GM18508 (cell line): ENCODE measurements around the gene IGF2R.

Source experiments
- ATAC-seq: cut with Tn5 transposase; IDR thresholded peaks from one replicate; pipeline ENCODE4 v1.9.1; 2021; ENCODE audit warnings: moderate number of reproducible peaks; ENCODE audit not compliant: insufficient read depth, unreplicated experiment

Gene IGF2R

DNA sequence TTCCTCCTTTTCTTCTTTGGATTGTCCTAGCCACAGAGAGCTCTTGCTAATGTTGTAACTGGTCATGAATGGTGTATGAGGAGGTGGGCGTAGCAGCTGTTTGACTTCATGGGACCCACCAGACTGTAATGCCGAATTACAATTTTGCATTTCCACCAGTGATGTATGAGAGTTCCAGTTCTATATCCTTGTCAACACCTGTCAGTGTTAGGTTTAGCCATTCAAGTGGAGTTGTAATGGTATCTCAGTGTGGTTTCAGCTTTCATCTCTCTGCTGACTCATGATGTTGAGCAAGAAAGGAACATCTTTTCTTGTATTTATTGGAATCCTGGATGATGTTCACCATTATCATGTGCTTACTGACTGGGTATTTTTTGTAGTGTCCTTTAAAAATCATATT lies 5.1 kb downstream of the IGF2R start:
- ATAC-seq: peak; percentile 30

DNA sequence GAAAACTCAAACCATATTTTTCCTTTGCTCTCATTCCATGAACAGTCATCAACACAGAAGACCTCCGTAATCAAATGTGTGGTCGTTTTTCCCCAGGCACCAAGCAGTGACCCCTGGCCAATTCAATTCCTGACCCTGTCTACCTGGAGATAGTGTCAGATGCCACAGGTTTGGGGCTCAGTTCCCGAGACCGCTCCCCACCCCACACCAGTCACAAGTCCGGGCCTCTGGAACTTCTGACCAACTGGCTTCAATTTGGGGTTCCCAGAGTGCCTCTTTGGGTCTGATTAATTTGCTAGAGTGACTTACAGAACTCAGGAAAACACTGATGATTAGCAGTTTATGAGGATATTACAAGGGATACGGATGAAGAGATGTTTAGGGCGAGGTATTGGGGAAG lies 6.0 kb downstream of the IGF2R start:
- no peak for ATAC-seq

DNA sequence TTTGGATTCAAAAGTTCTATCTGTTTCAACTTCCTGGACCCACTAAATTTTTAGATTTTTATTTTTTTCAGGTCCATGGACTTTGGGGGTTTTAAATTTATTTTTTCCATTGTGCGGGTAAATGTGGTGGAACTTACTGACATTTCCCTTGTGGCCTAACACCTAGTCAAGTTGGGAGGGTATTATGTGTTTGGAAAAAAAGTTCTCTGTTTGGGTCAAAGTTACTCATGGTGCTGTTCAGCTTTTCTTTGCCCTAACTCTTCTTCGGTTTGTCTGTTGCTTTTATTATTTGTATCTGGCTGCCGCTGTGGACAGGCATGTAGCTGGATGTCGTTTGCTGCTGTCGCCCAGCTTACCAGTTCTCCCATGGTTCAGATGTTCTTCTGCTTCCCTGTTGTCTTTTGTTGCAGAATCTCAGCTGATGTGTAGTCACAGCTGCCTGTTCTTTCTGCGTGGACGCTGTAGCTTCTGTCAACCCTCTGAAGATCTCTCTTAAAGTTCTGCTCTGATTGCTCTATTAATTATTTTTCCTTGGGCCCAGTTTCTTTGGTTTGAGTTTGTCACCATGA lies 7.9 kb downstream of the IGF2R start:
- no peak for ATAC-seq

DNA sequence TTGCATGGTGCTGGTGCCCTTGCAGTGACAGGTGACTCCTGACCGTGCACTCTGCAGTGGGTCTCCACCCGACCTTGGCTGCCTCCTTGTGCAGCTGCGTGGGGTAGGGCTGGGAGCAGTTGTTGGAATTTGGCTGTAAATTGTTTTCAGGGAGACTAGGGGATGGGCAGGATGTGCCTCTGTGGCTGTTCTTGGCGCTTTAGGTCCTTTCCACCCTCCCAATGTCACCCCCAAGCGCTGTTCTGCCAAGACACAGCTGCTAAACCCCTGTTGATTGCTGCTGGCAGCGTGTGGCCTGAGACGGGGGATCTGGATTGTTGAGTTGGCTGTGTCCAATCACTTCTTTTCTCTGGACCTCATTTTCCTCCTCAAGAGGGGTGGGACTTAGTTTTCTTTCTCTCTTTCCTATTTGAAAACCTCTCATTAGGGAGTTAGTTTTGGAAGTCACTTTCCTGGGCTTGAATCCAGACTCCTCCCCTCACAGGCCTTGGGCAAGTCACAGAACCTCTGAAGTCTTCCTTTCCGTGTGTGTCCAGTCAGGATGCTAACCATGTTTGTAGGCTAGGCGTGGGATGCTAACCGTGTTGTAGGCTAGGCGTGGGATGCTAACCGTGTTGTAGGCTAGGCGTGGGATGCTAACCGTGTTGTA lies 8.5 kb downstream of the IGF2R start:
- ATAC-seq: no peak

DNA sequence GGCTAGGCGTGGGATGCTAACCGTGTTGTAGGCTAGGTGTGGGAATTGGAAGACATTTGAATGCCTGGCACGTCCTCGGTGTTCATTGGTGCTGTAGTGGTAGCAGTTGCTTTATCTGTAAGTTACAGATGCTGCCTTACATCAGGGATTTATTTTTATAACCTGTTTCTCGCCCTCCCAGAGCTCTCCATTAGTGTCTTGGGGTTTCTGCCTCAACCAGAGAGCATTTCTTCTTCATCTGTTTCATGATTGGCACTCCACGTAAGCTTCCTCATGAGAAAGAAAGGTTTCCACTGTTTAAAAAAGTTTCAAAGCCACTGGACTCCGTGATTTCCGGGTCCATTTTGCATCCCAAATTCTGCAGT lies 9.0 kb downstream of the IGF2R start:
- no peak for ATAC-seq

DNA sequence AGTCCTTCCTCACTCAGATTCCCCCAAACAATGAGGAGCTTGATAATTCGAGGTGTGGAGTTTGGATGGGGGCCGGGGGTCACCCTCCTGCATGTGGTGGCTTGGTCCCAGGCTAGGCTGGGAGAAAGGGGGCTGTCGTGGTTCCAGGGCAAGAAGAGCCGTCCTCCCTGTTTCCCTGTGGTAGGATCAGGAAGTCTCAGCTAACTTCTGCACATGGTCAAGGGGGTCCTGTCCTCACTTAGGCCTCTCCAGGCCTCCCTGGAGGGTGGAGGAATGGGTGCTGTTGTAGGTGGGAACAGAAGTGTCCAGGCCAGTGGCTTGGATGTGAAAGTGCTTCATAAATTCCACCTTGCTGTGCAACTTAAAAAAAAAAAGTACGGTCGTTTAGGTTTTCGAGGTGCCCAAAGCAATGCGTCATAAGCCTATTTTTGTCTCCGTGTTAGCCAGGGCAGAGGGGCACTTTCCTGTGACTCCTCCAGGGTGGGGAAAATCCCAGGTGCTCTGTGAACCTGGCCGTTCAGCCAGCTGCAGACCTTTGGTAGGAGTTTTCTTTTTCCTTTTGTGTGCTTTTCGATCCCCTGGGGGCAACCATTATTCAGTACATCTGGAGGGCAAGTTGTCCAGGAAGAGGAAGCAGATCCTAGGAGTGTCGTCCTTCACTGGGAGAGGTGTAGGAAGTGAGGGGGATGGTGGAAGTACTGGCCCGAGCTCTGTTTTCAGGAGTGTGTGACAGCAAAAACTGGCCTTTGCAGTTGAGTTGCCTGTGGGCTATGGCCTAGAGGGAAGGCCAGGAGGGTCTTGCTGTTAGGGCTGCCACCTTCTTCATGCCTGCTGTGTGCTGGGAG lies 9.6 kb downstream of the IGF2R start:
- no peak for ATAC-seq

DNA sequence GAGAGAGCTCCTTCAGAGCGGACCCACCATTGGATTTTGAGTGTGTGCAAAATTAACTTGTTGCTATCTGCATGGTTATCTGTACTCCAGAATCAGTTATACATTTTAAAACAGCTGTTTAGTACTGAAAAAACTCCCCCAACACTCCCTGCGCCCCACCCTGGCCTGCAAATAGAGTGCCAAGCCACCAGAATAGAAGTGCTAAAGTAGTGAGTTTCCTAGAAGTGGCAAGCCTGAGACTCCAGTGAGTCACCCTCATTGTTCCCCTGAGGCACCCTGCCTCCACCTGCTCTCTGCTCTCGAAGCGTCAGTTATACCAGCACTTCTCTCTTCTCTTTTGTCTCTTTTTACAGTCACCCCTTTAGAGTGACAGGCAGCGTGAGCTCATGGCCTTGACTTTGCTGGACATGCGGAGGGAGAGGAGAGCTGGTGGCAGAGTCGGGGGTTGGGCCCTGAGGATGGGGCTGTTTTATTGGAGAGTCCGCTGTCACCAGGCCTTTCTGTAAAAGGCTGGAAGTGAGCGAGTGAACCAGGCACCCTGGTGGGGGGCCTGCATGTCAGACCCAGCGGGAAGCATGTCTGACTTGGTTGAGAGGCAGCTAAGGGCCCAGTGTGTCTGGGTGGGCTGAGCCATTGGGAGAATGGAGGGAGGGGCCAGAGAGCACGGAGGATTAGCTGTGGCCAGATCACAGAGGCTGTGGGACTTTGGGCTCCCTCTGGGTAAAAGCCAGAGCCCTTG lies 10.4 kb downstream of the IGF2R start:
- peak; percentile 44 for ATAC-seq

DNA sequence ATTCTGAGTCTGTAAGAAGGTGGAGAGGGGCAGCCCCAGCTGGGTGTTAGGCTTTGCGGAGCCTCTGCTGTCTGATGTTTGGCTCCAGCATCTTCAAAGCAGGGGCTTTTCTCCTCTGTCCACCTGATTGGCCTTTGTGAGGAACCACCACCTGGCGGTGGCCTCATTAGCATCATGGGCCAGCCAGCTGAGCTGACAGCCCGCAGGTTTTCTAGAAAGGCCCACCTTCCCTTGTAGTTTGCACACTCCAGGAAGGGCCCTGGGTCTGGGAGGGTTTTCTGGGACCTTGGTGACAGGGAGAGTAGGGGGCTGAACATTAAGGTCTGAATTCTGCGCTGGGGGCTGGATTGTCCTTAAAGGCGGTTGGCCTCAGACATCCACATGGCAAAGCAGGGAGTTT lies 11.6 kb downstream of the IGF2R start:
- ATAC-seq: no peak

DNA sequence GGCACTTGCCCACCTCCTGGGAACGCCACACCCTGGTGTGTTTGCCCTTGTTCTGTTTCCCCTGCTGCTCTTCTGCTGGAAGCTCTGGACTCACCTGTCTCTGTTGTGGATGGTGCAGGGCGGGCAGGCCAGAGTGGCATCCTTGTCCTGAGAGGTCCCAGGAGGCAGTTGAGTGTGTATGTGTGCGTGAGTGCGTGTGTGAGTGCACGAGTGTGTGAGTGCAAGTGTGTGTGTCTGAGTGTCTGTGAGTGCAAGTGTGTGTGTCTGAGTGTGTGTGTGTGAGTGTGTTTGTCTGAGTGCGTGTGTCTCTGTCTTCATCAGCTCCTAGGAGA lies 12.2 kb downstream of the IGF2R start:
- no peak for ATAC-seq

DNA sequence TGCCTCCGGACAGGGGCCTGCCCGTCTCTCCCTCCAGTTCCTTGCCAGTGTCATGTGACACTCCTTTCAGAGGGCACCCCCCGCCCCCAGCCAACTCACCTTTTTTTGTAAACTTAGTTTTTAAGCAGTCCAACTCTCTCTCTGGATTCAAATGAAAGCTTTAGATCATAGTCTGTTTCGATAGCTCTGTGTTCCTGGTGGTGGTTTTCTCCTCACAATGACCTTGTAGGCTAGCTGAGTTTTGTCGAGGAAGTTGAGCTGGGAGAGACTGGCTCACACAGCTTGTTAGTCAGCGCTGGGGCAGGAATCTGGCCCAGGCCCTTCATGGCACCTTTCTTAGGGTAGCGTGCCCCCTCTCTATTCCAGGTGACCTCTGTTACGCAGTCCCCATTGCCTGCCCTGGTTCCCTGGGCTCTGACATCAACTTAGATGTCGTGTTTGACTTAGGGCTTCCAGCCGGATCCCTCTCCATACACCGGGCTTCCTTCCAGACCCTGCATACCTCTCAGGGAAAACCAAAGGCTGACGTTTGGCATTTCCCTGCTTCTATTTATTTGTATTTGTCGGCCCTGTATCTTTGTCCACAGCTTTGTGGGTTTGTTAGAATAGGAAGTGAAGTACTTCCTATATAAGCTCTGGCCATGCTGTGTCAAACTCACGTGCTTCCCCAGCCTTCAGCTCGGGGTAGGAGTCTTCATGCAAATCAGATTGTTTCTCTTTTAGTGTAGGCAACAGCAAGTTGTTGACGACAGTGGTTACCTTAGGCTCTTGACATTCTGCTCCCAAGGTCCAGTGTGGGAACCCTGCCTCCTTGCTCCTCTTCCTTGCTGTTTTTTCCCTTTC lies 12.7 kb downstream of the IGF2R start:
- peak; percentile 53 for ATAC-seq

DNA sequence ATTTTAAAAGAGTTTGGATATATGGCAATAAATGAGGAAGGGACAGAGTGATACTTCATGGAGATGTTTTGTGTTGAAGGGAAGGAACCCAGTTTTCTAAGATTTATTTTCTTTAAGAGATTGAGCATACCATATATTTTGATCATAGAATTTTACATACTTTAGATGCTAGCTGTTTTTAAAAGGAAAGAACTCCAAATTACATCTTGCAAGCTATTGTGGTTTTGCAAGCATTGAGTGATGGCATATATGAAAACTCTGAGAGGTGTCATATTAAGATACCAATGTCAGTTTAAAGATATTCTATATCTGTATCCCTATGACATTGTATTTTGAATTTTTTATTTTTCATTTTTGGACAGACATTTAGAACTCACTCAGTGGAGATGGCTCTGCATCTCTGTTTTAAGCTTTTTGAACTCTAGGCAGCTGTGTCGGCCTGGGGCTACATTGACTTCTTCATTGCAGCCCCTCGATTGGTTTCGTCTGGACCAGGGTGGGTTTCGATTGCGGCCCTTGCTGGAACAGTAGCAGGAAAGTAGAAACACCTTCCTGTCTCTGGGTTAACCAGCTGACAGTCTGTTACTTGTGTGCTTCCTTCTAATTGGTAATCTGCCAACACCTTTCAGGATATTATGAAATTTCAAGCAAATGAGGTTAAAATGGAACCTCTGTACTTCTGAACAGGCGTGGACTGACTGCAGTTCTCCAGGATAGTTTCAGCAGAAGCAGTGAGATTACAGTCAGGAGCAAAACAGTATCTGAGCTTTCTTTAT lies 14.0 kb downstream of the IGF2R start:
- no peak for ATAC-seq

DNA sequence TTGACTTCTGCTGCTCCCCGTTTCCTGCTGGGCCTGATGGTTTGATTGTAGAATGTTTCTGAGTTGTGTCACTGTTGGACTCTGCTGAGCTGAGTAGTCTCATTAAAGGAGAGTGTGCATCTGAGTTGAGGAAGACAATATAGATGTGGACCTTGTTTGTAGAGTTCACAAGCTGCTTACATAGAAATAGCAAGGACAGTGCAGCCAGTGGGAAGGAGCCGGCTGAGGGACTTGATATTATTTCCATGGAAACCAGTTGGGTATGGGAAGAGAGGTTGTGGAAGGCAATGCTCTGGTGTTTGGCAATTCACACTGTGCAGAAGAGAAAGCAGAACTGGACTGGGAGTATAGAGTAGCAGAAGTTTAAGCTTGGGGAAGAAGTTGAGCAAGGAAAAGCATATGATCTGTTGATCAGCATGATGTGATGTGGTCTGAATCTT lies 14.8 kb downstream of the IGF2R start:
- ATAC-seq: no peak

DNA sequence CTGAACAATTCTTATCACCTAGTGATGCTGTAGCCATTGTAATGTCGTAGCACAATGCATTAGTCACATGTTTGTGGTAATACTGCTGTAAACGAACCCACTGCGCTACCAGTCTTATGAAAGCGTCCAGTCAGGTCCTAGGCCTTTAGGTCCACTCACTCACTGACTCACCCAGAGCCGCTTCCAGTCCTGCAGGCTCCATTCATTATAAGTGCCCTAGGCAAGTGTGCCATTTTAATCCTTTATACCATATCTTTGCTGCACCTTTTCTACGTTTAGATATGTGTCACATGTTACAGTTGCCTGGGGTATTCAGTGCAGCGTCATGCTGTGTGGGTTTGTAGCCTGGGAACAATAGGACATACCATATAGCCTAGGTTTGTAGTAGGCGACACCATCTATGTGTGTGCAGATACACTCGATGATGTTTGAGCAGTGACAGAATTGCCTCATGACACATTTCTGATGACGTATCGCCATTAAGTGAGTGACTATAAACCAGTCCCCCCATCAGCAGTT lies 15.4 kb downstream of the IGF2R start:
- ATAC-seq: no peak

DNA sequence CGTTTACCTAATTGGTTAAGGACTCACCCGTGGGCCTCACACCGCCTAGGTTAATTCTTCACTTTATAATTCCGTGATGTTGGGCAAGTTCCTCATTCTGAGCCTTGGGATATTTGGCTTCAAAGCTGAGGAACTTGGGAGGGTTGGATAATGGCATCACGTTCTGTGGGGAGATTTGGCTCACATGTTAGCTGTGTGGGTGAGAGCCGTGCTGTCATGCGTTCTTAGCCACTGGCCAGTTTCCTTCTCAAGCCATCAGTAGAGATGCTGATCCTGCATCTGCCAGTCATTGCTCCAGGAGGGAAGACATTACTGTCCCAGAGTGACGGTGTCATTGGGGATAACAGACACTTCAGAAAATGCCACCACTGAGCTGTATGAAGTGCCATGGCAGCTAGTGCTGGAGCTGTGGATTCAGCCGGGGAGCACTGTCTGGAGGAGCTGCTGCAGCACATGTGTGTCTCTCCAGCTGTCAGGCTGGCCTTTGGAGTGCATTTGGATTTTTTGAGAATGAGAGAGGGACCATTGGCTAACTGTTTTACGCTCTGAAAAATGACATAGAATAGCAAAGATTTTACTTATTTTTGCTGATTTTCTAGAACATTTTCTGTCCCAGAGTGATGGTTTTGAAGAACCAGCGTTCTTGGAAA lies 16.5 kb downstream of the IGF2R start:
- no peak for ATAC-seq

DNA sequence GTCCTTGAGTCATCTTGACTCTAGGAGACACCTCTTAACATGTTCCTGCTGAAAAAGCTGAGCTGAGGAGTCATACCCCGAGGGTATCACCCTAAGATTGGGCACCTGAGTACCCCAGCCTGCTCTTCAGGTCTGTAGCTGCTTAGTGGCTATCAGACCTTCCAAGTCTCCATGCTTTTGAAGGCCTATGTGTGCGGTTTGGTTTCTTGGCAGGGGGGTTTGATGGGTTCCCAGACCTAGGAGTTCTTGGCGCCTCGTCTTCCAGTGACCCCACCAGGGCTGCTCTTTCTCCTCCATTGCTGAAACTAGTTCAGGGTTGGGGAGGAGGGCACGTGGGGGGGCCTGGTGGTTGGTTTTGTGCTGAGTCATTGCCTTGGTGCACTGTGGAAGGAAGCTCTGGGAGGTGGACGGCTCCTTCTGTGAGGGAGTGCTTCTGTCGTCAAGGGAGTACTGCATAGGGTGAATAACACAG lies 20.1 kb downstream of the IGF2R start:
- no peak for ATAC-seq

DNA sequence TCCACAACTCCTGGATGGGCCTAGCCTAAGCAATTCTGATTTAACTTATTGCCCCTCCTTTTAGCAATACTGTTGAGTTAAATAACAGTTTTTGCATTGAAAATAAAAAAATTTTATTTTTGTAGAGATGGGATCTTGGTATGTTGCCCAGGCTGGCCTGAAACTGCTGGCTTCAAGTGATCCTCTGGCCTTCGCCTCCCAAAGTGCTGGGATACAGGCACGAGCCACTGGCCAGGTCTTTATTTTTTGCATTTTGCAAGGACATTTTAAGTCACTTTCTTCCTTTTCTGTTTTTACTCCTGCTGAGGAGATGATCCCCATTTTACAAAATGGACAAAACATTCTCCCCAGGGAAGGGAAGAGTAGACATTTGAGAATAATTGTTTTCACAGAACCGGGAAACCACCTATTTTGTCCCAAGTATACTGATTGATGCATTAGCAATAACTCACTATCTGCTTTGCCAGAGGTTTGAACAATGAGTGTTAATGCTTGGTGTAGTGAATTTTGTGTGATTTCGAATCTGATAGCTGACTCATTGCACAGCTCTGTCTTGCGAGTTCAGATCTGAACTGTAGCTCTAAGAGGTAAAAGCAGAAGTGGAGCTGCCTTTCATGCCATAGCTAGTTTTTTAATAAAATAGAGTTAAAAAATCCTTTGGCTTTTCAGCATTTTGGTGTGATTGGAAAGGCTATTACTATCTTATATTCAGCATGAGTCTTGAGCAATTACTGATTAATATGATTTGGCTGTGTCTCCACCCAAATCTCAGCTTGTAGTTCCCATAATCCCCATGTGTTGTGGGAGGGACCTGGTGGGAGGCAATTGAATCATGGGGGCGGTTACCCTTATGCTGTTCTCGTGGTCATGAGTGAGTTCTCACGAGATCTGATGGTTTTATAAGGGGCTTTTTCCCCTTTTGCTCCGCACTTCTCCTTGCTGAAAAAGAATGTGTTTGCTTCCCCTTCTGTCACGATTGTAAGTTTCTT lies 20.9 kb downstream of the IGF2R start:
- ATAC-seq: peak; percentile 86

DNA sequence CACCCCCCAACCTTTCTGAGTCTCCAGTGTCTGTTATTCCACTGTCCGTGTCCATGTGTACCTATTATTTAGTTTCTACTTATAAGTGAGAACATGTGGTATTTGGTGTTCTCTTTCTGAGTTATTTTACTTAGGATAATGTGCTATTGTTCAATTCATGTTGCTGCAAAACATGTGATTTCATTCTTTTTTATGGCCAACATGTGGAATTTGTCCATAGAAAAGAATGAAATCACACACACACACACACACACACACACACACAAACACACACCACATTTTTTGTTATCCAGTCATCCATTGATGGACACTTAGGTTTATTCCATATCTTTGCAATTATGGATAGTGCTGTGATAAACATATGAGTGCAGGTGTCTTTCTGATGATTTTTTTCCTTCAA lies 23.5 kb downstream of the IGF2R start:
- ATAC-seq: no peak
